Cardiac fibroblast (primary cell): ENCODE measurements around the gene DAAM1.

Experiments
- DNase-seq, 2 donors: peaks; one replicate each; pipeline versions ENCODE4 v3.0.0 to v3.0.0-alpha.2; 2010; ENCODE audit warnings: low read depth in 2 of 2
- H3K4me3 ChIP-seq, 2 donors: replicated peaks in 1 of 2; 1 replicate in 1 of 2; 2 replicates in 1 of 2; pipeline ENCODE4 v1.5.1; 2011; ENCODE audit warnings: low read depth in 2 of 2, low read length in 2 of 2, mild to moderate bottlenecking in 2 of 2, moderate library complexity in 1 of 2
- TF ChIP-seq, protein P1 (sequence below): IDR thresholded peaks from one replicate; pipeline ENCODE4 v1.5.1; 2011; ENCODE audit warnings: low read depth, mild to moderate bottlenecking, low read length, inconsistent platforms

DAAM1 gene

DNA sequence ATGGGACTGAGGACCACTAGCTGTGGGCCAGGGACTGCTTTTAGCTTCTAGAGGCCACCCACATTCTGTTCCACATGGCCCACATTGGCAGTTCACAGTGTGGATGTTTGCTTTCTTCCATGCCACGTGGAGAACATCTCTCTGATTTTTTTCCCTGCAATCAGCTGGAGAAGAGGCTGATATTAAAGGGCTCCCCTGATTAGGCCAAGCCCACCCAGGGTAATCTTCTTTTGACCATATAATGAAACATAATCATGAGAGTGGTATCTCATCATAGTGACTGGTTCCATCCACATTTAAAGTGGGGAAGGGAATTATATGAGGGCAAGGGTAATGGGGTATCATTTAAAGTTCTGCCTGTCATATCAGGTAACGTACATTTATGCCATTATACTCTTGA is 15.8 kb downstream of the DAAM1 start:
- TF ChIP-seq, protein P1, sequence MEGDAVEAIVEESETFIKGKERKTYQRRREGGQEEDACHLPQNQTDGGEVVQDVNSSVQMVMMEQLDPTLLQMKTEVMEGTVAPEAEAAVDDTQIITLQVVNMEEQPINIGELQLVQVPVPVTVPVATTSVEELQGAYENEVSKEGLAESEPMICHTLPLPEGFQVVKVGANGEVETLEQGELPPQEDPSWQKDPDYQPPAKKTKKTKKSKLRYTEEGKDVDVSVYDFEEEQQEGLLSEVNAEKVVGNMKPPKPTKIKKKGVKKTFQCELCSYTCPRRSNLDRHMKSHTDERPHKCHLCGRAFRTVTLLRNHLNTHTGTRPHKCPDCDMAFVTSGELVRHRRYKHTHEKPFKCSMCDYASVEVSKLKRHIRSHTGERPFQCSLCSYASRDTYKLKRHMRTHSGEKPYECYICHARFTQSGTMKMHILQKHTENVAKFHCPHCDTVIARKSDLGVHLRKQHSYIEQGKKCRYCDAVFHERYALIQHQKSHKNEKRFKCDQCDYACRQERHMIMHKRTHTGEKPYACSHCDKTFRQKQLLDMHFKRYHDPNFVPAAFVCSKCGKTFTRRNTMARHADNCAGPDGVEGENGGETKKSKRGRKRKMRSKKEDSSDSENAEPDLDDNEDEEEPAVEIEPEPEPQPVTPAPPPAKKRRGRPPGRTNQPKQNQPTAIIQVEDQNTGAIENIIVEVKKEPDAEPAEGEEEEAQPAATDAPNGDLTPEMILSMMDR = no peak
- H3K4me3 ChIP-seq = no peak overlapping the region
- DNase-seq = no peak

DNA sequence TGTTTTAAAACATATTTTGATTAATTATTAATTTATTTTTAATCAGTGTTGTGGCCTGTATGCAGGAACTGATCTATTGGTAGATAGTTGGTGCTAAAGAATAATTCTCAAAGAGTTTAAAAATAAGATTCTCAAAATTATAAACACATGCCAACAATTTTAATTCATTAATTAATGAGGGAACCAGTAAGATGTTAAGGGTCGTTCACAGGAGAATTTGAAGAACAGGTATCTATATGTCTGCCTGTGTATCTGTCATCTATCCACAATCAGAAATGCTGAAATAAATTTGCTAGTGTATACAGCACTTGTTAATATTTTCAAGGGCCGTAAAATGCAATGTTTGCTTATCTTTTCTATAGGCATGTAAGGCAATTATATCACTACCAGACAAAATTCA is 18.4 kb downstream of the DAAM1 start:
- no peak for DNase-seq
- no peak overlapping the region for H3K4me3 ChIP-seq
- TF ChIP-seq, protein P1 = no peak

DNA sequence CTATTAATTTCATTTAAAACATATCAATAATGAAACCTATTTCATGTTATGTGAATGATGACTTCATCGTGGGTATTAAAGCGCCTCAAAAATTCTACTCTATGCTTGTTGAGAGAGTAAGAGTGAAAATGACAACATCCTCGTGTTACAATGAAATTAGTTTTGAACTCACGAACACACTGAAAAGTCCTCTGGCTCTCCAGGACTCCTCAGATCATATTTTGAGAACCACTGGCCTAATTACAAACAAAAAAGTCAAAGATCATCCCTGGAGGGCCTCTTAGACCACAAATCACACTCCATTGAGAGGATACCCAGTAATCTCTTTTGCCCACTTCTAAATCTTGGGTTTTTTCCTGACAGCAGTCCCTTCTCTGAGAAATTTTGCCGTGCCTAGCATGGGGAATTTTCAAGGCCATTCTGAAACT is 19.1 kb downstream of the DAAM1 start:
- DNase-seq = no peak
- TF ChIP-seq, protein P1 = no peak
- H3K4me3 ChIP-seq = no peak overlapping the region

DNA sequence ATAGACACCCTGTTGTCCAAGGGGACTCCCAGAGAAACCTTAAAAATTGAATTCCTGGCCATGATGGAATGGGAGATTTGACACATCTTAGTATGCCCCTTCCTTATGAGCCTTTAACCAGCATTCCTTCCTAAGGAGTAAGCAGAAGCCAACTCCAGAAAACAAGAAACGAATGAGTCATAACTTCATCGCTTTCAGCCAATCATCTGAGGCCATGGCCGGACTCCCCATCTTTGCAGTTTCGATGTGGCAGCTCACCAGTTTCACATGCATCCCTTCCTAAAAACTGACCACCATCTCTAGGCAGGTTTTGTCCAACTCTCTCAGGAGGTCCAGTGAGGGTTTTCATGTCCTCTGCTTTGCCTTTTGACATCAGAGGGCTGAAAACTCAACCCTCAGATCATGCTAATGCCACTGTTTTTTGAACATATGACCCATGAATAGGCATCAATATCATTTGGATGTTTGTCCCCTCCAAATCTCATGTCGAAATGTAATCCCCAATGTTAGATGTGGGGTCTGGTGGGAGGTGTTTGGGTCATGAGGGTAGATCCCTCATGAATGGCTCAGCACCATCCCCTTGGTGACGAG is 19.9 kb downstream of the DAAM1 start:
- H3K4me3 ChIP-seq = no peak overlapping the region
- TF ChIP-seq, protein P1 = no peak
- peak; percentile 35 to 83 for DNase-seq

DNA sequence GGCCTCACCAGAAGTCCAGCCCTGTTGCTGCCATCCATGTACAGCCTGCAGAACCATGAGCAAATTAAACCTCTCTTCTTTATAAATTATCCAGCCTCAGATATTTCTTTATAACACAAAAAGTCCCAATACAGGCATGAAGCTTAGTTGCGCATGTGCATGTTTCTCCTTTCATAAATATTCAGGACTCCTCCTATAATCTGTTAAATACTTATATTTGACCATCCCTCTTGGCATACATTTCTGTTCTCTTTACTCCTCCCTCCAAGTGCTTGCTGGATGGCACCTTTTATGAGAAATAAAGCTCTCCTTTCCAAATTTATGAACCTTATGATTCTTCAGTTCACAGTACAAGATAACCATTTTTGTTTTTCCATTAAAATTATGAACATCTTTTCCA is 20.5 kb downstream of the DAAM1 start:
- no peak for DNase-seq
- TF ChIP-seq, protein P1 = no peak
- no peak overlapping the region for H3K4me3 ChIP-seq

DNA sequence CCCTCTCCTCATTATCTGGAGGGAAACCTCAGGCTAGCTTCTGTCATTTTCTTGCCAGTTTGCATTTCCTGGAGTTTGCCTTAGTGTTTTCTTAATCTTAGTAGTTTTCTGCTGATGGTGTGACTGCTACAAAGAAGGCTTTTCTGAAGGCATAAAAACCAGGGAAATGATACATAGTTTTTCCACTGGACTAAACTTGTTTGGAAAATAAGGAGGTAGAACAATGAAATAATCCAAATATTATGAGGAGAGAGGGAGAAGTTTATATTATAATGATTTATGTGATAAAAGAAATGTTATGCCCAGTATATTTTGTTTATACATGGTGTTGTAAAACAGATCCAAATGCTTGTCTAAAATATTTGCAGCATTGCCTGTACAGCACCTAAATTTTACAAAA is 22.2 kb downstream of the DAAM1 start:
- no peak overlapping the region for H3K4me3 ChIP-seq
- TF ChIP-seq, protein P1 = no peak
- DNase-seq = no peak
